Activated CD8-positive, alpha-beta memory T cell treated with anti-CD3 and anti-CD28 coated beads for 48 hours (primary cell): ENCODE data around the gene RCAN2.
"Not testable (repeated sequence)": the region's sequence is repeated elsewhere in the genome, so short reads cannot be mapped to it uniquely, and the experiment has no call there.

Source experiments
- DNase-seq, 3 experiments: peaks; one replicate each; pipeline ENCODE4 v3.0.0-alpha.2; 2020; ENCODE audit warnings: low read depth in 2 of 3, low spot score in 2 of 3

RCAN2 gene

GRCh38 chr6:46338131-46338530 is 153.1 kb downstream of the RCAN2 start:
- DNase-seq: no peak

GRCh38 chr6:46334442-46334841 is 156.8 kb downstream of the RCAN2 start:
- no peak for DNase-seq

GRCh38 chr6:46333481-46333880 is 157.8 kb downstream of the RCAN2 start:
- DNase-seq: no peak

DNA sequence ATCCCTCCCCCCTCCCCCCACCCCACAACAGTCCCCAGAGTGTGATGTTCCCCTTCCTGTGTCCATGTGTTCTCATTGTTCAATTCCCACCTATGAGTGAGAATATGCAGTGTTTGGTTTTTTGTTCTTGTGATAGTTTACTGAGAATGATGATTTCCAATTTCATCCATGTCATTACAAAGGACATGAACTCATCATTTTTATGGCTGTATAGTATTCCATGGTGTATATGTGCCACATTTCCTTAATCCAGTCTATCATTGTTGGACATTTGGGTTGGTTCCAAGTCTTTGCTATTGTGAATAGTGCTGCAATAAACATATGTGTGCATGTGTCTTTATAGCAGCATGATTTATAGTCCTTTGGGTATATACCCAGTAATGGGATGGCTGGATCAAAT is 158.8 kb downstream of the RCAN2 start:
- DNase-seq: not testable (repeated sequence)

DNA sequence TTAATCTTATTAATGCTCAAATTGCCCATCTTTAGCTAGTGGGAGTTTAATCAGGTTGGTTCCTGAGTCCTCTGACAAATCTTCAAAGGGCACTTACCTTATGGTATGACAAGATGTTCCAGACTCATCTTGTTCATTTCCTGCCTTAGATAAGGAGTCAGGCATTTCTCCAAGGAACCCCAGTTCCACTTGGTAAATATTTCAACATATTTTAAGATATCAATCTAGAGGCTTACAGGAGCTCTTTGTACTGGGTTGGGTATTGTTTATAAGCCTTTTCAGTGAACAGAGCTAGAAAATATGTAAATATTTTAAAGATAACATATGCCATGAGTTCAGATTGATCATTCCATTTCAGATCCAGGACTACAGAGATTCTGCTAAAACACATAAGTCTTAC is 159.8 kb downstream of the RCAN2 start:
- no peak for DNase-seq

DNA sequence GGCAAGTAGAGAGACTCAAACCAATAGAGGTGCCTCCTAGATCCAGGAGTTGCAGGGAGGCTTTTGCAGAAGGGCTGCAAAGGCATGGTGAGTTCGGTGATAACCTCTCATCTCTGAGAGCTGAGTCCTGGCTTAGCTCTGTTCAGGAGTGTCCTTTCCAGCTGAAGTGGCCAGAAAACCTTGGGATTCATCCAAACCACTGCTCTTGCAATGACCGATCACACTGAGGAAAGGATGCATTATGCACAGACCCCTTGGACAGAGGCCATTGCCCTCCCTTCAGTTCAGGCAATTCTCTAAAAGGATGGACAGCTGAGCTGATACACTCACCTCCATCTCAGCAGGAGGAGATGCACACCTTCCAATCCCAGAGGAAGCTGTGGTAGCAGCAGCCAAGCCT is 161.7 kb downstream of the RCAN2 start:
- DNase-seq: no peak

- DNase-seq: no peak
Observed at GRCh38 chr6:46327779-46328178, 163.5 kb downstream of the RCAN2 start.

GRCh38 chr6:46325561-46326530 is 165.4 kb downstream of the RCAN2 start:
- no peak for DNase-seq

DNA sequence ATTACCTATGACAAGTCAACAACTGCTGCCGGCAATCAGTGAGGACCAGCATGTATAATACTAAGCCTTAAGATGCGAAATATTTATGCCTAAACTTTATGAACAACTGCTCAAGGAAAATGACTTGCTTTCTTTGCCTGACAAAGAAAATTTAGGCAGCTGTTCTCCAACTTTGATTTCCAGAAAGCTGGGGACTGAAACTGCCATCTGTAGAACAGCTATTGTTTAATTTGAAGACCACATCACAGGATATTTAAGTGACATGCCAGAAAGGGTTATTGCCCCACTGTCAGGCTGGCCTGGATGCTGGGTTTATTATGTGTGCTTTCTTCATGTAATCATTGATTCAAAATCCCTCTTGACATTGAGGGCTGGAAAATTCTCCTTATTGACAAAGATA is 166.5 kb downstream of the RCAN2 start:
- DNase-seq: no peak

DNA sequence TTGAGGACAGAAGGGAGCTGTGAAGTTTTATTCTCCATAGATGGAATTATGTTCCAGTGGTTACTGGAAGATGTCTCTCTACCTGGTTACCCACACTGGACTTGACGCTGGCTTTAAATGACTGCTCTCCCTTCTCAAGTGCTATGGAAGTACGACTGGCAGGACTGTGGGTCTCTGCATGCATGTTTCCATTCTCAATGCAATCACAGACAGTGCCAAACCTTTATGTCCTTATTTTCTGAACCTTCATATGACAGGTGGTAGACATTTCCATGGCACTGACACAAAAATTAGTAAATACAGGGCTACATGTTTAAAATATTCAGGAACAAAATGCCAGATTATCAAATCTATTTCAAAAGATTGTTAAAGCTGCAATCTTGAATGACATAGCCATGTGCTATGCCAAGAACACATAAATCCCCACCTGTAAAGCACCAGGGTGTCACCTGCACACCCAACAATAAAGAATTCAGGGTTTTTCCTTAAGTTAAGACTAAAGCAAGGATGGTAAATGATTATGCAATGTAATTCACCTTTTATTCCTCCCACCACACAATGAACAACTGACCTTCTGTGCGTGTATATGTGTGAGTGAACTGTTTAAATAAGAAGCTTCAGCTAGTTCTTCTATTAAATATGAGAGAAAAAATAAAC is 167.2 kb downstream of the RCAN2 start:
- no peak for DNase-seq

- DNase-seq: no peak
Observed at GRCh38 chr6:46323312-46323965, 167.8 kb downstream of the RCAN2 start.

DNA sequence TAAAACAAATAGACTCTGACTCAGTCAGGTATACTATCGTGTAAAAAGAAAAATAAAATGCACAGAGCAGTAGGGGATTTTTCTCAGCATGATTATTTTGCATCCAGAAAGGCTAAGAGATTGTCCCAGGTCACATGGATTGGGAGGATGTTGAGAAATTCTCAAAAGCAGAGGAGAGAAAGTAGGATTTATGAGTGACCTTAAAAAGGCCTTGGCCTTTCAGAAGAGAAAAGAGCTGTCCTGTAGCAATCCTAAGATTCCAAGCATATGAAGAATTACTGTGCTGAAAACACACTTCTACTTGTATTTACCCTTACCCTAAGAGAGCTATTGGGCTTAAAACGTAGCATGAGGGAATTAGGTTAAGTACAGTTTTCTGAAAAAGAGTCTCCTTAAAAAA is 170.7 kb downstream of the RCAN2 start:
- DNase-seq: no peak

DNA sequence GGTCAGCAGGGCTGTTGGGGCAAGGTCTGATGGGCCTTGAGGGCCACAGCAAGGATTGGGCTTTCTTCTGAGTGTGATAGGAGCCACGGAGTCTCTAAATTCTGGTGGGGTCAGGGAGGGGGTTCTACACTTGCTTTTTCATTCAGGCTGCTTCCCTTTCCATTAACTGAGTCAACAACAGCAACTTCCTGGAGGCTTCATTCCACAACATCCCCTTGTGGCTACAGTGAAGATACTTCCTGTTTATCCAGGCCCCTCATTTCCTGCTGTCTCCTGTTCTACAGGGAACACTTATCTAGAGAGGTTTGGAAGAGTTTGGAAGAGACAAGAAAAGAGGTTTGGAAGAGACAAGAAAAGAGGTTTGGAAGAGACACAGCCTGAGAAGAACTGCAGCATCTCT is 175.7 kb downstream of the RCAN2 start:
- DNase-seq: no peak

DNA sequence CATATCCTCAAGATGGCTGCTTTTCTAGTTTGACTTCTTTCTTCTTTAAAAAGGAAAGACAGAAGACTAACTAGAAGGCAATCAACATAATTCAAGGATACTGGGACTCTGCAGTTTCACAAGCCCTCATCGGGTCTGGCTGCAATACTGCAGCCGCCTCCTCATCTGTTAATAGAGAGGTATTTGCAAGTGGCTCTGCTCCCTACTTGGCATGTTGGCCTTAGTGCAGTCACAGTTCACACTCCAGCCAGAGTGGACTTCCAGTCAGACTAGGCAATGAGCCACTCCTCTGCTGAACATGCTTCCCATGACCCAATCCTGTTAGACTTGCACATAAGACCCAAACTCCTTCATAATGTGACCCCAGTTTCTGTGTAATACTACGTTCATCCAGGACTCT is 178.6 kb downstream of the RCAN2 start:
- DNase-seq: no peak

GRCh38 chr6:46310196-46310595 is 181.1 kb downstream of the RCAN2 start:
- DNase-seq: no peak

DNA sequence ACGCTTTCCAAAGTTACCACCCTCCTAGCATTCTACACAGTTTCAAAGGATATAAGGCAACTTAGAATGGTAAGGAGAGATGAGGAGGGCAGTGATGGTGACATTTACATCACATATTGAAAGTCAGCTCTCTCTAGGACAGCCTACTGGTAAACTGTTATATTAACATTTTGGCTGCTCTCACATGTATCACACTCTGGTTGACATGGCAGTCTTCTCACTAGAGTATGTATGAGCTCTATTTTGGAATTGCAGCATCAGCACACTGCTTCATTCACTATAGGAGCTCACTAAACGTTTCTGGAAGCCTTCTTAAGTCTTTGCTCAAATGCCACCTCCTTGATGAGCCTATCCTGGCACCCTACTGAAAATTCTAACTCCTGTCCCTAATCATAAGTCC is 184.8 kb downstream of the RCAN2 start:
- DNase-seq: no peak

DNA sequence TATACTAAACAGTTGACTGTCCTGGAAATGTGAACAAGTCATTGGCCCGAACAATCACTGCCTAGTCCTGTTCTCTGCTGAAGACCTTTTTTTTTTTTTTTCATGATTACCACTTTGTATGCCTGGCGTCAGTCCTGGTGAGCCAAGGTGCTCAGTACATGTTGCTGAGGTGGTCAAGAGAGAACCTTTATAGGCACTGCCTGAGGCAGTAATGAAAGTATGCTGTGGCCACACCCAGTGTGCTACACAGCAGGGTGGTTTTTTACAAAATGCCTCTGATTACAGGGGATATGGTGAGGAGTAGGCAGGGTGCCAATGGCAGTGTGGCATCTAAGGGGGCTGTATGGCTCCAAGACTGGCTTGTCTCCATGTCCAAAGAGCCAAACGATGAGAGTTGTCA is 185.4 kb downstream of the RCAN2 start:
- DNase-seq: no peak

- no peak for DNase-seq
Observed at GRCh38 chr6:46305236-46305635, 186.0 kb downstream of the RCAN2 start.

- DNase-seq: no peak
Observed at GRCh38 chr6:46302816-46303215, 188.4 kb downstream of the RCAN2 start.

DNA sequence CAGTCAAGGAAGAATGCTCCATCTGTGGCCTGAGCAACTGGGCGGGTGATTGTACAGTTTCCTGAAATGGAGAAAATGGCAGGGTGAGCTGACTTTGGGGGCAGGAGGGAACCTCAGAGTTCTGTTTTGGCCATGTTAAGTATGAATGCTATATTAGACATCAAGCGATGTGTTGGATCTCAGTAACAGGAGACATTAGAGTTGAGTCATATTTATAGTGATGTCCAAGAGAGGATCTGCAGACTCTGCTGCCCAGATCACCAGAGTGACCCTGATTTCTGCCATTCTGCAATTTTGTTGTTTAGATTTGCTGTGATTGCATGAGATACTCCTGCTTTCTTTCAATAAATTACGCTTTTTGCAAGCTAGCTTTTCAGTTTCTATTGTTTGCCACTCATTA is 189.1 kb downstream of the RCAN2 start:
- no peak for DNase-seq

GRCh38 chr6:46299253-46299652 is 192.0 kb downstream of the RCAN2 start:
- DNase-seq: no peak

GRCh38 chr6:46296586-46296985 is 194.7 kb downstream of the RCAN2 start:
- no peak for DNase-seq
